NCI-H748 (cell line): Measurements from ENCODE around the gene PADI4.
A peak's percentile ranks its signal among the peaks of the same experiment; 100 is the strongest.

Experiments used
- DNase-seq: peaks from one replicate; lab custom pipeline; 2025; ENCODE audit not compliant: unreplicated experiment; lab: John Stamatoyannopoulos, UW

Gene PADI4

DNA sequence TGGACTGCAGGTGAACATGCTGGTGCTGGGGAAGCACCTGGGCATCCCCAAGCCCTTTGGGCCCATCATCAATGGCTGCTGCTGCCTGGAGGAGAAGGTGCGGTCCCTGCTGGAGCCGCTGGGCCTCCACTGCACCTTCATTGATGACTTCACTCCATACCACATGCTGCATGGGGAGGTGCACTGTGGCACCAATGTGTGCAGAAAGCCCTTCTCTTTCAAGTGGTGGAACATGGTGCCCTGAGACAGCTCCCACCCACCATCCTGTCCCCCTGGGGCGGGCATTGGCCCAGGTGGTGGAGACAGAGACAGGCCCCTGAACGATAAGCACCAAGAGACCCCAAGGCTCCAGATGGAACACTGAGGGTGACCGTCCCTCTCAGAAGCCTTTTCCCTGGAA, 25.2 kb upstream of the PADI4 start:
- DNase-seq = no peak

DNA sequence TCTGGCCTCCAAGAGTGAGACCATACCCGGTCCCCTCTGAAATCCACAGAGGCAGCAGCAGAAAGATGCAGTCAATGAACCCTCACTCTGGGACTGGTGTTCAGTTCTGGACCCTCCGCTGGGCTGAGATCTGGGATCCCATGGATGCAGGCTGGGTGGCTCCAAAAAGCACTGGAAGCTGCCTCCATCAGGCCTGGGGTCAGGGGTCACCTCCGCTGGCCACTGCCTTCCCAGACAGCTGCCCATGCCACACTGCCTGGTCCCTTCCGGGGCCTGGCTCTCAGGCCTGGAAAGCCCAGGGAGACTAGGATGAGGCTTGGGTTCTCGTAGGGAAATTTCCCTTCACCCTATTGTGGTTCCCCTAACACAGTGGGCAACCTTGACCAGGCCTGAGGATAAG, 21.4 kb upstream of the PADI4 start:
- no peak for DNase-seq

DNA sequence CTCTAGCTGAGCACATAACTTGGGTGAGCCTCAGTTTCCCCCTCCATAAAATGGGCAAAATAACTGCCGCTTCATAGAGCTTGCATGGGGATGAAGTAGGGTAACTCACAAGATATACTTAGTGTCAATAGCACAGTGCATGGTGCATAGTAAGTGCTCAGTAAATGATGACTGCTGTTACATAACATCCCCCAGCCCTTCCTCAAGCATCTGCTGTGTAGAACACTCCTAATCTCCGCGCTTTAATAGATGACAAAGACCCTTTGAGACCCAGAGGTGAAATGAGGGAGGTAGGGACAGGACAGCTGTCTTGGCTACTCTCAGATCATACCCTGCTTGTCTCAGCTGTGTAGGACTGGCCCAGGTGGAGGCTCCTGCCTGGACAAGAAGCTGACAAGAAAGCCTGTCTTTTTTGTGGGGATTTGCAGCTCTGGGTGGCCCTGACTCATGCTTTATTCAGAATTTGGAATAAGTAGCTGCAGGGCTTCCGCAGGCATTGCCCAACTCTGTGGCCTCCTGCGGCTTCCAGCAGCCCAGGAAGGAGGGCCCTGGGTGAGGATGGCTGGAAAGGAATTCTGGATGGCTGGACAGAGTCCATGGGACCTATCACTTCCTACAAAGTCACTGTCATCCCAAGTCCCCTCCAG, 20.7 kb upstream of the PADI4 start:
- DNase-seq = no peak

DNA sequence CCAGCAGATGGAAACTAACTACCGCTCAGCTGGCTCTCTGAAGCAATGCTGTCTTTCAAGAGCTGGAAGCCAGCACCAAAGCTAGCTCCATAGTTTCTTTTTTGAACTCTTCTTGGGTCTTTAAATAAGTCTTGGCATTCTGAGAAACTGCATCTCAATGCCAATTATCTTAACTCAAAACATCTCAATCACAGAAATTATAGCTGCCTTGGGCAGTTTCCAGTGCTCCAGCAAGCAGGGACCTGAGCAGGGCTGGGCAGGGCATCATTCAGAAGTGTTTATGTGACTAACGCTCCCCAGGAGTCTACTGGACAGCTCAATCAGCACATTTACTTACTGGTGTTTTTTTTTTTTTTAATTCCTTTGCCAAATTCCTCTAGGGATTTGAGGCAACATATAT, 18.3 kb upstream of the PADI4 start:
- no peak for DNase-seq

DNA sequence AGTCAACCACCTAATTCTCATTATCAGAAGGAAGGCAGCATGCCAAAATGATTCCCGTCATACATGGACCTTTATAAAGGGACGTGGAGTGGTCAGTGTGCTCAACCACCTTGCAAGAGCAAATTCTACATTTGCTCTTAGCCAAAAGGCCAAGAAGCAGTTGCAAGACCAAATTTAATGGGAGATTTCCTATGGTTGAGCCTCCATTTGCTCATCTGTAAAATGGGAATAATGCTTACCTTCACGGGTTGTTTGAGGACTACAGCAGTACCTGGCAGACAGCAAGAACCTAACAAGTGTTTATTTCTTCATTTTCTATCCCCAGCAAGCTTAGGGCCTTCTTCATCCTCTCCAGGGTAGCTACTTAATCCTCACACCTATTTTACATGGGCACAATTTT, 17.4 kb upstream of the PADI4 start:
- DNase-seq = no peak

DNA sequence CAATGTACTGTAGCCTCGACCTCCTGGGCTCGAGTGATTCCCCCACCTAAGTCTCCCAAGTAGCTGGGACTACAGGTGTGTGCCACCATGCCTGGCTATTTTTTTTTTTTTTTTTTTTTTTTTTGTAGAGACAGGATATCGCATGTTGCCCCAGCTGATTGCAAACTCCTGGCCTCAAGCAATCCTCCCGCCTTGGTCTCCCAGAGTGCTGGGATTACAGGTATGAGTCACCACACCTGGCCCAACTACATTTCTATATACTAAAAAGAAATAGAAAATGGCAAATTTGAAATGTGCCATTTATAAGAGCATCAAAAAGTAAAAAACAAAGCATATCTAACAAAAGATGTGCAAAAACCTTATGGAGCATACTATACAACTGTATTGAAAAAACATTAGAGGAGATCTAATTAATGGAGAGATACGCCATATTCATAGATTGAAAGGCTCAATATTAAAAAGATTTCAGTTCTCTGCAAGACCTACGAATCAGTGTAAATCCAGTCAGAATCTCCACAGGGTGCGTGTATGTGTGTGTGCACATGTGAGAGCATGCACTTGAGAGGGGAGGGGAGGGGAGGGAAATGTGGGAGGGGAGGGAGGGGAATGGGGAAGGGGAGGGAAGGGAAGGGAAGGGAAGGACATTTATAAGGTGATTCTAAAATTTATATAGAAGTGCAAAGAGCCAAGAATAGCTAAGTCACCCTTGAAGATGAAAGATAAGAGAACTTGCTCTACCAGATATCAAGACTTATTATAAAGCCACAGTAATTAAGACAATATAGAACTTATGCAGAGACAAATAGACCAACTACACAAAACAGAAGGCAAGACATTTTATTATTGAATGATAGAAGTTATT, 15.5 kb upstream of the PADI4 start:
- DNase-seq = peak; percentile 1

DNA sequence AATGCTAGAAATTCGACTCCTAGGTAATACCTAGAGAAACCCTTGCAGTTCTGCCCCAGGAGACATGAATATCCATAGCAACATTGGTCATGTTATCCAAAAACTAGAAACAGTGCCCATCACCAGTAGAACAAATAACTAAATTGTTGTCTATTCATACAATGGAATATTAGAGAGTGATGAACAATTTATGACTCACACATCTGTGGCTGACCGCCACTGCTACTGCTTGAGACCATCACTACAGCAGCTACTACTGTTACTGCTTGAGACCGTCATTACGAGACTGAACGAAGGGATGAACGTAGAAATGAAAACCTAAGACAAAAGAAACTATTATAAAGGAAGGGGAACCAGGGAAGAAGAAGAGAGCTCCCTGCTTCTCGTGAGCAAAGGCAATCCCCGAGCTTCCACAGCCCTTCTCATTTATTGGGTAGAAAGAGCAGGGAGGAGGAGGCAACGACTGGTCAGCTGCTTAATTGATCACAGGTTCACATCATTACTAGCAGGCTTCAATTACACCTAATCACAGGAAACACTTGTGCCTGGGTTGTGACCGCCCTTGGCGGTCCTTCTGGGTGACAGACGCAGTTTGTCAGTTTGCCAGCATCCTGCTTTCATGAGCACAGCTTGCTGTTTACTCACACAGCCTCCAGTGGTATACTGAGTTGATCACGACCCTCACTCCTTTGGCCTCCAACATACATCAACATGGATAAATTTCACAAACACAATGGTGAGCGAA, 14.1 kb upstream of the PADI4 start:
- DNase-seq = peak; percentile 85

DNA sequence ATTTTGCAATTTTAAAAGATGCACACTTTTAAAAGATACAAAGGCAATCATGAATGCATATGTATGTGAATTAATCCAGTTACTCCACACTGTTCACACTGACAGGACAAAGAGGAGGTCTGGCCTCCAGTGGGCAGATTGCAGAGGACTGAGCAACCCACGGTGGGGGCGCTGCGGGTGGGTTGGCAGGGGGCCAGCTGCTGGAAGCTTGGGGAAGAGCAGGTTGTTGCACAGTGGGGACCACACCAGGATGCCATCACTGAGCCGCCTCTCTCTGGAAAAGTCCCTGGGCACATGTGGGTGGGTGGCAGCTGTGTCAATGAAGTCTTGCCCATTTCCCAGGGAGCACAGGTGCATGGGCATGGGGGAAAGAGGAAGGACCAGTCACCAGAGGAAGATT, 12.7 kb upstream of the PADI4 start:
- DNase-seq = no peak

DNA sequence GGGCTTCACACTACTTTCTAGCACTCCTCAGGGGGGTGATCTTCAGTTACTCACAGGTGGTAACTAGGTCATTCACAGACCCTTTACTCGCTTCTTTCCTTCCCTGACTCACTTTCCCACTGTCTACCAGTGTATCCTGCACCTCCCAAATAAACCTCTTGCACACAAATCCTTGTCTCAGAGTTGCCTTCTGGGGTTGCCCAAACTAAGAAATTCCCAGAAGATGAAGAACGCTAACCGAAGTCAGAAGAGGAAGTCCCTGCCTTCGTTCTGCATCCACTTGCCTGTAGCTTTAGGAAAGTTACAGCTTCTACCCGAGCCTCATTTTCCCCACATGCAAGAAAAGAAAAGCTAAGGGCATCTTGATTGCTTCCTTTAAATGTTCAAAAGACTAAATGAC, 11.9 kb upstream of the PADI4 start:
- DNase-seq = no peak

DNA sequence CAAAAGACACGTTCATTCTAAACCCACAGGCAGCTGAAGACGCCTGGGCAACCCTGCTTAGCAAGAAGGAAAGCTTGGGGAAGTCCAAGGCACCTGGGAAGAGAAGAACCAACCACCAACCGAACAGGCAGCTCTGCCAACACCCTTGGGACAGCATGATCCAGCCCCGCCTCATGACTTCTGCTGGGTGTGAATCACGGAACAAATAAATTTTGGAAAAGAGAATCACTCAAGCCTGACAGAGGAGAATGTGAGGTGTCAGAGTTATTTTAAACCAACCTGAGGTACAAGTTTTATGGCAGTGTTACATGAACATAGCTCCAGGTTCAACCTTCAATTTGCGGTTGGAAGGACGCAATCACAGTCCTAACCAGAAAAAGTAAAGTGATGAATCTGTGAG, 10.0 kb upstream of the PADI4 start:
- DNase-seq = no peak

DNA sequence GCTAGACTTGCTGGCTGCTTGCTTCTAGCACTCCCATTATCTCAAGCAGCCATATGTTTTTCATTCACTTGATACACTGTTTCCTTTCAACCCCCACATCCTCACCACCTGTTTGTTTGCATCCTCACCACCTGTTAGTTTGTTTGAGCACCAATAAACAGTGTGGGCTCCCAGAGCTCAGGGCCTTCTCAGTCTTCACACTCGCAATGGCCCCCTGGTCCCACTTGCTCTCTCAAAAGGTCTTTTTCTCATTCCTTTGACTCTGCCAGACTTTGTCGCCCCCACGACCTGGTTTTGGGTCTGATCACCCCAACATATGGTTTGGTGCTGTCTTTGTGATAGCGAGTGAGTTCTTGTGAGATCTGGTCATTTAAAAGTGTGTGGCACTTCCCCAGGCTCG, 6.2 kb upstream of the PADI4 start:
- no peak for DNase-seq

DNA sequence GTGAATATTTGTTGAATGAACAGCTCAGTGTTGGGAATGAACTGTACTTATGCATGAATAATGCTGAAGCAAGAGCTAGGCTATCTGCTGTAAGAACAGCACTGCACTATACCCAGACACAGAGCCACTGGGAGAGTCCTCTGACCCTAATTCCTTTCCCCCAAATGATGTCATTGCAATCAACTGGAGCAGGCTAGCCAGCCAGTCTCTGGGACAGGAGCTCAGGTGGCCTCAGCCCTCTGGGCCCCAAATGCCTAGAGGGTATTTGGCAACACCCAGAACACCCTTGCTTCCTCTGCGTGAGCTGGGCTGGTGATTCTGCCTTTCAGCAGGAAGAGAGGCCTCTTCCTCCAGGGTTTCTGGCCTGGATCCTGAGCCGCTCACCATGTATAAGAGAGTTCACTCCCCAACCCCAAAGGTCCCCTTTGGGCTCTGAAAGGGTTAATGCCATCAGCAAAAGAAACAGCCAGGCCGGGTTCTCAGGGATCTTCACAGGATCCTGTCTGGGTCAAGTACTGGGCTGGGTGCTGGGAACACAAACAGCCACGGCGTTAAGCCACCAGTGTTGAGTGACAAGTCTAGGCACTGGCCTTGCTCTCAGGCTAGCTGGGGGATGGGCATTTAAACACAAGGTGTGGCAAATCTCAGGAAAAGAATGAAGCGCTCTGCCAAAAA, 3.7 kb upstream of the PADI4 start:
- no peak for DNase-seq

DNA sequence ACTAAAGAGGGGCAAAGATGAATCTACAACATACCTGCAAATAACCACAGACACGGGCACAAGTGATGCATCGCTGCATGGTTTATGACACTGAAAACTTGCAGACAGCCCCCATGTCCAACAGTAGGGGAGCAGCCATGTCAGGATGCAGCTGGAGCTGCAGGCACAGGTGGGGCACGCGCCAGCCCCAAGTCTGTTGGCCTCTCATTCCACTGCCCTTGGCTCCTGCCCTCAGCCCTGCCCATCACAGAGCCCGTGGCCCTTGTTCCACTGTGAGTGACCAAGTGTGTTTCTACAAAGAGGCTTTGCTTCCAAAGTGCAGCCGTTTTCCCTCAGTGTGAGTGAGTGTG, 3.2 kb upstream of the PADI4 start:
- DNase-seq = no peak

DNA sequence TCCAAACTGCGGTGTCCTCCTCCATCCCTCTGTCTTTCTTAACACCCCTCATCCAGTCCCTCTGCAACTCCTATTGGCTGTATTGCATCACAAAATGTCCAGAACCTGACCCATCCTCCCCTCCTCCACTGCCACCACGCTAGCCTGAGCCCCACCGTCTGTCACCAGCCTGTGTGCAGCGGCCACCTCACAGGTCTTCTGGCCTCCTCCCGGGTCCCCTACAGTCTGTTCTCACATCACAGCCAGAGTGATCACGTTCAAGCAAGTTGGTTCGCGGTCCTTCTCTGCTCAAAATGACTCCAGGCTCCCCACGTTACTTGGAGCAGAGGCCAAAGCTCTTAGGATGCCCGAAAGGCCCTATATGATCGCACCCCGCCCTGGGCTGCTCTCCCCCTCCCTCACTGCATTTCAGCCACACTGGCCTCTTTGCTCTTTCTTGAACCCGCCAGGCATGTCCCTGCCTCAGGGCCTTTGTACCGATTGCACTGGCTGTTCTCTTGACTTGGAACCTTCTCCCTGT, 2.4 kb upstream of the PADI4 start:
- no peak for DNase-seq

DNA sequence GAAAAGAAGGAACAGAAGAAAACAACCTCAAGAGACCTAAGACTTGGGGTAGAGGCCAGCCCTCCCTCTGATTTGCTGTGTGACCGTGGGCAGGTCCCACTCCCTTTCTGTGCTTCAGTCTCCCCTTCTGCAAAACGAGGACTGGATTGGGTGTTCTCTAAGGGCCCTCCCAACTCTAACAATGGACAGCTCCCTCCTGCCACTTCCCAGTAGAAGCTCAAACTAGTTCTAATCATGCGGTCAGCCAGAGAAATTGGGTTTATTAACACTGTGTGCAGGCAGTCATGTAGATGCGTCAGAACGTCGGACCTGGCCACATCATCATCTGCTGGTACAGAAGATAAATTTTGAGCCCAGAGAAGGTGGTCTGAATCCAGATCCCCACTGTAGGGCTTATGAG, 1.6 kb upstream of the PADI4 start:
- DNase-seq = no peak

DNA sequence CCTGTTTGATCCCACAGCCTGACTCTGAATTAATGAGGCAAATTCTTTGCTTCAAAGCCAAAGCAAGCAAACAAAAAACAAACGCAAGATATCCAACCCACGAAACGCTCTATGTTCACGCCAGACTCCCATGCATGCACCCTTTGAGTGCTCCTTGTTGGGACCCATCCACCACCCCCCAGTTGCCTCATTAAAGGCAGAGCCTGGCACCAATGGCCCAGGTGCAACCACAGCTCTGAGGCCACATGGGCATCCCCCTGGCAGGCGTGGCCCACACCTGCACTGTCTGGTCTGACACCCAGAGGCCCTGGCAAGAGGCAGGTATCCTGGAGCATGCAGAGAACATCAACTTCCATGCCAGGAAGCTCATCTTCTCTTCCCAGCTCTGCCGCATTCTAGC, 1.1 kb upstream of the PADI4 start:
- no peak for DNase-seq

DNA sequence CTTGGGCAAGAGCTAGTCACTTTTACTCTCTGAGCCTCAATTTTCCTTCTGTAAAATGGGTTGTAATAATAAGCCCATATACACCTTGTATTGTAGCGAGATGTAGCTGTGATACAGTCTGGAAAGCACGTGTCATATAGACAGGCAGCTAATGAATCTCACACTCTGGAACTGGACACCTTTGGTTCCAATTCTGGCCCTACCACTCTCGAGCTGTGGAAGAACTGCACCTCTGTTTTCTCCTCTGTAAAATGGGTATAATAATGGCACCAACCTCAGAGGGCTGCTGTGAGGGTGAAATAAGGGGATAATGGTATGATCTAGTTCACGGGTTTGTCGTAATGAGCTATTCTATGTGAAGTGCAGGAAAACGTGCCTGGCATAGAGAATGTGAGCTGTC, 668 bp upstream of the PADI4 start:
- no peak for DNase-seq

DNA sequence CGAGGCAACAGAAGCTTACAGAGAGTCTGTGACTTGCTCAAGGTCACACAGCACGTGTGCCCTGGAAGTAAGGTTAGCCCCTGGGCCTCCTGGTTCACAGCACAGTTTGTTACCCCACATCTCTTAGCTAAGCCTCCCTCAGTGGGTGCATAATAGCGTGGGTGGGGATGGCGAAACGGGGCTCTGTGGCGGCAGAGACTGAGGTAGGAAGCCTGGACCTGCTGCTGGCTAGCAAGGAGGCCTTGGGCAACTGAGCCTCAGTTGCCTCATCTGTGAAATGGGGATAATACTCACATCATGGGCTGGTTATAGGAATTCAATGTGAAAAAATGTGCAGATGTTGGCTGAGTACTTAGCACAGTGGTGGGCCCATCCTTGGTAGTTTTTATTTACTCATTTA, 596 bp downstream of the PADI4 start:
- DNase-seq = no peak

DNA sequence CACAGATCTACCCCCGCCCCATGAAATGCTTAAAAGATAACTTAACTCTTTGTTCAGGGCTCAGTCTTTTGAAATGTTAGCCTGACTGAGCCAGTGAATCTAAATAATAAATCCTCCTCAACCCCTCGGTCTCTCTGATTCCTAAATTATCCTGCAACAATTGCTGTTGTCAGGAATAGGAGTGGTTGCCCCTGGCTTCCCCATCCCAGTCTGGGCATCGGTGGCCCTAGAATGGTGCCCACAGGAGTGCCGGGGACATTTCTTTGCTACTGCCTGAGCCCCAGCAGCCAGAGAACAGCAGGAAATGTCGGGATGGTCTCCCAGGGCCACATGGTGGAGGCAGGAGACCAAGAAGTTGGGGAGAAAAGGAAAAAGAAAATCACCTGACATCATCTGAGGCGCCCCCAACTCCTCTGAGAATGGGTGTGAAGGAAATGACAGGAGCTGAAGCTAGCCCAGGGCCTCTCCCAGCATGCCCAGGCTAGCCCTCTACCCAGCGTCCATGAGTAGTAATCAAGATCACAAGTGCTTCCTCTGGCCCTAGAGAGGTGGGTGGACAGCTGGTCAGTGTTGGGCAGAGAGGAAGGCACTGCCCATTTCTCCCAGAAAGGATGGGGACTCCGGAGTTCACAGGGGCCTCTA, 1.6 kb downstream of the PADI4 start:
- no peak for DNase-seq

DNA sequence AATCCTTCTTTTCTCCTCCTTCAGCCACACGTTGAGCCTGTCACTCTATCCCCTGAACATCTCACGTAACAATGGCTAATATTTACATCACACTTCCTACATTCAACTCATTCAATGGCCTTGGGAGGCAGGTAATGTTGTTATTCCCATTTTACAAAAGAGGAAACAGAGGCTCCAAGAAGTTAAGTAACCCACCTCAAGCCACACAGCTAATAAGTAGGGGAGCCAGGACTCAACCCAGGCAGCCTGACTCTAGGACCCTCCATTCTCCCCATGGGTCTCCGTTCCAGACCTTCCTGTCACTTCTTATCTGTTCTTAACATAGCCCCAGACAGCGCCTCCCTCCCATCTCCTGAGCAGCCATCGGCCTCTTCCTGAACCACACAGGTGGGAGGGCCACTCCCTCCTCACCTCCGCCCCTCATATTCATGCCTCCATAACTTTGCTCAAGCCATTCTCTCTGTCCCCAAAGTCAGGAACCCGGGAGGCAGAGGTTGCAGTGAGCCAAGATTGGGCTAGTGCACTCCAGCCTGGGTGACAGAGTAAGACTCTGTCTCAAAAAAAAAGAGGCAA, 2.2 kb downstream of the PADI4 start:
- DNase-seq = no peak
